ENCODE measurements around the gene RXRB.

Gene RXRB

DNA sequence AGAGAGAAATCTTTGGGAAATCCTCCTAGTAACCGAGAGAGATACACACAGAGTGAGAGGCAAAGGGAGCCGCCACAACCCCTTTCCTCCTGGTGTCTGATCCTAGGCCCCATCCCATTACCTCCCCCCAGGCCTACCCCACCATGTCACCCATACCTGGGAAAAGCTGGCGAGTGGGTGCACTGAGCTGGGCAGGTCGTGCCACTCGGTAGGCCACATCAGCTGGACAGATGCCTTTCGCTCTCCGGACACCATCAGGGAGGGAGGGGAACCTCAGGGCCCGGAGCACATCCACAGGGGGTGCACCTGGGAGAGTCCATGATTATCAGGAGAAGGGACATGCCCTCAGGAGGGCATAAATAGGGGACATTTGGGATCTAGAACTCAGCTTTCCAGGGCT, 11.3 kb downstream of the RXRB start:
- TF ChIP-seq, protein P1, sequence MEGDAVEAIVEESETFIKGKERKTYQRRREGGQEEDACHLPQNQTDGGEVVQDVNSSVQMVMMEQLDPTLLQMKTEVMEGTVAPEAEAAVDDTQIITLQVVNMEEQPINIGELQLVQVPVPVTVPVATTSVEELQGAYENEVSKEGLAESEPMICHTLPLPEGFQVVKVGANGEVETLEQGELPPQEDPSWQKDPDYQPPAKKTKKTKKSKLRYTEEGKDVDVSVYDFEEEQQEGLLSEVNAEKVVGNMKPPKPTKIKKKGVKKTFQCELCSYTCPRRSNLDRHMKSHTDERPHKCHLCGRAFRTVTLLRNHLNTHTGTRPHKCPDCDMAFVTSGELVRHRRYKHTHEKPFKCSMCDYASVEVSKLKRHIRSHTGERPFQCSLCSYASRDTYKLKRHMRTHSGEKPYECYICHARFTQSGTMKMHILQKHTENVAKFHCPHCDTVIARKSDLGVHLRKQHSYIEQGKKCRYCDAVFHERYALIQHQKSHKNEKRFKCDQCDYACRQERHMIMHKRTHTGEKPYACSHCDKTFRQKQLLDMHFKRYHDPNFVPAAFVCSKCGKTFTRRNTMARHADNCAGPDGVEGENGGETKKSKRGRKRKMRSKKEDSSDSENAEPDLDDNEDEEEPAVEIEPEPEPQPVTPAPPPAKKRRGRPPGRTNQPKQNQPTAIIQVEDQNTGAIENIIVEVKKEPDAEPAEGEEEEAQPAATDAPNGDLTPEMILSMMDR (IDR thresholded peaks at IDR 0.05; ENCODE audit: extremely low read depth, missing control alignments) = no peak
- DNase-seq (ENCODE audit: low spot score) = no peak

DNA sequence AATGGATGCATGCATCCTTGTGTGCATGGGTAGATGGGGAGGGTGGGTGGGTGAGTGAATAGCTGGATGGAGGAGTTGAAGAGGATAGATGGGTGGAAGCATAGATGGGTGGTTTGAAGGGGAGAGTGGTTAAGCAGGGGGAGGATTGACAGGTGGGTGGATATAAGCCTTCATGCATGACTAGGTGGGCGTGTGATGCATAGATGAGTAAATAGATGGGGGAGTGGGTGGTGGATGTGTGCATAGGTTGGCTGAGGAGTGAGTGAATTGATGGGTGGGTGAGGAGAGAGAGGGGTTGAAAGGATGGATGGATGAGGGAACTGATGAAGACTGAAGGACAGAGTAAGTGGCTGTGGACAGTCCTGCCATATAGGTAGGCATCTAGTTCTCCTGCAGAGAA, 12.7 kb downstream of the RXRB start:
- DNase-seq (ENCODE audit: low spot score) = no peak
- TF ChIP-seq, protein P1 (IDR thresholded peaks at IDR 0.05; ENCODE audit: extremely low read depth, missing control alignments) = no peak

DNA sequence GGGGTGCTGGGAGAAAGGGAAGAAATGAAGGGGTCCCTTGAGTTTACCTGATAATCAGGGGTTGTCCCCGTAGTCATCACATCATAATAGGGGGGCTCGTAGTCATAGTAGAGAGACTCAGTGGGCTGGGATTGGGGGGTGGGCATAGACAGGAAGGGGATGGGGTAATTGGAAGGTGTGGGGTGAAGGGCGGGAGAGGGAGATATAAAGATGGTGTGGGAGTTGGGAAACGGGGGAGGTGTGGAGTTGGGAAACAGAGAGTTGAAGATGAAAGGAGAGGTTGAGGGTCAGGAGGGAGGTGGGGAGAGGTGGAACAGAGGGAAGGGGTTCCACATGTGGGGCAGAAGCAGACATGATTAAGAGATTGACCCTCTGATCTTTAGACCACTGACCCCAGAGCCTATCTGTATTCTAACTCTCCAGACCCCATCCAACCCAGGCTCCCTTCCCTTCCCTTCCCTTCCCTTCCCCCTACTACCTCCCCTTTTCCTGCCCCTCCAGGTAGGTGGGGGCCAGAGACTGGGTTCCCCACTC, 14.7 kb downstream of the RXRB start:
- no peak for DNase-seq (ENCODE audit: low spot score)
- TF ChIP-seq, protein P1 (IDR thresholded peaks at IDR 0.05; ENCODE audit: extremely low read depth, missing control alignments) = no peak

DNA sequence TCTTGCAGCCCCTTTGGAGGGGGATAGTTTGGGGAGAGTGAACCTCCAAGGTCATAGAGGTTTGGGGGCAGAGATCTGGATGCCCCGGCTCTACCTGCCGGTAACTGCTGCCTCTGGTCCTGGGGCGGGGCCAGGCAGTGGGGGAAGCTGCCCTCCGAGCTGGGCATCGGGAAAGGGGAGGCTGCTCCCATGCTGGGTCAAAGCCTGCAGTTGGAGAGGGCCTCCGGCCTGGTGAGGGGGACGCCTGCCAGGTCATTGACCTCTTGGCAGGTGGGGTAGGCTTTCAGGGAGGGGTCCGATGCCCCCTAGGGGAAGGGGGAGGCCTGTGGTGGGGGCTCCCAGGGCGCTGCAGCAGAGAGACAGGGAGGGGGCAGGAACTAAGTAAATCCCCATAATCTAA, 15.3 kb downstream of the RXRB start:
- no peak for DNase-seq (ENCODE audit: low spot score)
- TF ChIP-seq, protein P1 (IDR thresholded peaks at IDR 0.05; ENCODE audit: extremely low read depth, missing control alignments) = no peak

DNA sequence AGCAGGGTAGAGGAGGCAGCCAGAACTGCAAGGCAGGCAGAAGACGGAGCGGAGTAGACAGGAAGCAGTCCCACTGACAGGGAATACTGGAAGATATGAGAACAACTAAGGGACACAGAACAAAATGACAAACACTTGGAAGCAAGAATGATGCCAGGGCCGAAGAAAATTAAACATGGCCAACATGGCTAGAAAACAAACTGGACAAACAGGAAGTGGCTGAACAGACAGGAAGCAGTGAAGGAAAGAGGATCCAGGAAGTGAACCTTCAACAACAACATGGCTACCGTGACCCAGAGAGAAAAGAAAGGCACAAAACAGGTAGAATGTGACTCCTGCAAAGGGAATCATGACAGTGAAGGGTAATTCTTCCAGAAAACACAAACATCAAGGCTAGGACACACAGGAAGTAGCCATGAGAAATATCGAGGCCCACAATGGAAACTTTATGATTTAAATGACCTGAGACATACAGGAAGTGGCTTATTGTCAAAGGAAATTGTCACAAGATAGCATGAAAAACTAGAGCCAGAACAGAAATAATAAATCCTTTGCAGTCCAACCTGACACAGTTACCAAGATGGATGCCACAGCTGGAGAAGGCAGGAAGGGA, 17.3 kb downstream of the RXRB start:
- DNase-seq (ENCODE audit: low spot score) = no peak
- TF ChIP-seq, protein P1 (IDR thresholded peaks at IDR 0.05; ENCODE audit: extremely low read depth, missing control alignments) = no peak

DNA sequence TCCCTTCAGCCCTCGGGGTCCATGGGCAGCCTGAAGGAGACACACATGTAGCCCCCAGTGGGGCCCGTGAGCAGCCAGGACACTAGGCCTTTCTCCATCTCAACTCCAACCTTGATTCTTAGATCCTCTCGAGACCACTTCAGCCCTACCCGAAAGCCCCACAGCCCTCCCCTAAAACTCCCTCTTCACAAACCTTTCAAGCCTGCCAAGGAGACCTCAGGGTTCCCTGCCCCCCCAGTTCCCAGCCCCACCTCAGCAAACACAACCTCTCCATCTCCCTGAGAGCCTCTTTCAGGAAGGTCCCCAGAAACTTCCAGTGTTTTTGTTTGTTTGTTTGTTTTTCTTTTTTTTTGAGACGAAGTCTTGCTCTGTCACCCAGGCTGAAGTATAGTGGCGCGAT, 19.3 kb downstream of the RXRB start:
- no peak for DNase-seq (ENCODE audit: low spot score)

DNA sequence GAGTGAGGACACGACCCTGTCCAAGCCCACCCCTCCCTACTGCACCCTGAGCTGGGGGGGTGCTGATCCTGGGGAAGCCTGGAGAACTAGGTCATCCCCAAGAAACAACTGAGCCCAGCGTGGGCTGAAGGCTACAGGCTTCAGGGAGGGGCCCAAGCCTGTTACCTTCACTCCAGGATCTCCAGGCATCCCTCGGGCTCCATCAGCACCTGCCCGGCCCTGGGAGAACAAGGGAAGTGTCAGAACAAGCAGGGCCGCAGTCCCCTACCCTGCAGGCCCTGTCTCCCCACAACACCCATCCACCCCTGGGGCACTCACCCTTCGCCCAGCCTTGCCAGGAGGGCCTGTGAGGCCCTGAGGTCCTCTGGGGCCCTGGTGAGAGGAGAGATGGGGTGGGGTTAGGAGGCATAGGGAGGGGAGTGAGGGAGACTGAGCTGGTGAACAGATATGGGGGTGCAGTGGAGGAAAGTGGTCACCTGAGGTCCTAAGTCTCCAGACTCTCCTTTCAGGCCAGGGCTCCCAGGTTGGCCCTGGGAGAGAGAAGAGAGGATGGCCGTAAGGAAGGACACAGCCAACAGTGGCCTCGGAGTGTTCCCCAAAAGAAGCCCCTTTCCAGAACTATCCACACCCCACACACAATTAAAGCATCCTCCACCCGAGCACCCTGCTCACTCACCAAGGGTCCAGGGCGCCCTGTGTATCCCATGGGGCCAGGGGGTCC, 21.6 kb downstream of the RXRB start:
- TF ChIP-seq, protein P1 (IDR thresholded peaks at IDR 0.05; ENCODE audit: extremely low read depth, missing control alignments) = no peak
- no peak for DNase-seq (ENCODE audit: low spot score)

More for the DNA sequence above, 19.3 kb downstream of the RXRB start:
- TF ChIP-seq, protein P1 (IDR thresholded peaks at IDR 0.05; ENCODE audit: extremely low read depth, missing control alignments) = no peak

Measured in GM20000 (cell line).